Ascending aorta (tissue), 2 donors: ENCODE results near the gene MUC5B. TPM values are rescaled to one million over a fixed set of nuclear protein-coding genes. Genes with fewer than 3 reads are reported as not detected.

Experiments used
- DNase-seq, 2 donors: peaks; one replicate each; pipeline ENCODE4 v3.0.0-alpha.2; 2019; ENCODE audit warnings: low spot score in 2 of 2
- H3K27ac ChIP-seq, 2 donors: fragments of 200-600 bp; sonication (generic); one replicate each; pipeline ENCODE4 v1.5.1; 2016 to 2017; ENCODE audit warnings: mild to moderate bottlenecking in 1 of 2
- H3K27me3 ChIP-seq: fragments of 200-600 bp; sonication (generic); one replicate; pipeline ENCODE4 v1.5.1; 2017
- H3K36me3 ChIP-seq, 2 donors: fragments of 200-600 bp; sonication (generic); one replicate each; pipeline ENCODE4 v1.5.1; 2016
- H3K4me1 ChIP-seq, 2 donors: fragments of 200-600 bp; sonication (generic); one replicate each; pipeline ENCODE4 v1.5.1; 2016 to 2017; ENCODE audit warnings: mild to moderate bottlenecking in 1 of 2
- H3K4me3 ChIP-seq, 2 donors: fragments of 200-600 bp; sonication (generic); one replicate each; pipeline ENCODE4 v1.5.1; 2016 to 2017; ENCODE audit warnings: mild to moderate bottlenecking in 1 of 2
- H3K9me3 ChIP-seq, 2 donors: fragments of 200-600 bp; sonication (generic); one replicate each; pipeline ENCODE4 v1.5.1; 2016
- intact Hi-C: fragments of 100-400 bp; cut with DNase I; formaldehyde crosslinking; loops from one replicate; pipeline ENCODE4 v1.15.1; 2023
- total RNA-seq: library from RNA; depleted of rRNA; stranded (reverse); fragments of >200 nt; gene quantifications from one replicate; pipeline ENCODE4 v1.1.0, GENCODE V29; 2016
- TF ChIP-seq, protein P1 (sequence below), 3 experiments: fragments of 200-600 bp in 2 of 3; fragments of 450-650 bp in 1 of 3; sonication (generic) in 2 of 3; IDR thresholded peaks; one replicate each; pipeline ENCODE4 v1.5.1; 2016 to 2019; ENCODE audit warnings: antibody characterized with exemption in 3 of 3, mild to moderate bottlenecking in 1 of 3, moderate library complexity in 1 of 3

The MUC5B gene
- total RNA-seq, 1 donor from 2014 or later: under 0.01 TPM

DNA sequence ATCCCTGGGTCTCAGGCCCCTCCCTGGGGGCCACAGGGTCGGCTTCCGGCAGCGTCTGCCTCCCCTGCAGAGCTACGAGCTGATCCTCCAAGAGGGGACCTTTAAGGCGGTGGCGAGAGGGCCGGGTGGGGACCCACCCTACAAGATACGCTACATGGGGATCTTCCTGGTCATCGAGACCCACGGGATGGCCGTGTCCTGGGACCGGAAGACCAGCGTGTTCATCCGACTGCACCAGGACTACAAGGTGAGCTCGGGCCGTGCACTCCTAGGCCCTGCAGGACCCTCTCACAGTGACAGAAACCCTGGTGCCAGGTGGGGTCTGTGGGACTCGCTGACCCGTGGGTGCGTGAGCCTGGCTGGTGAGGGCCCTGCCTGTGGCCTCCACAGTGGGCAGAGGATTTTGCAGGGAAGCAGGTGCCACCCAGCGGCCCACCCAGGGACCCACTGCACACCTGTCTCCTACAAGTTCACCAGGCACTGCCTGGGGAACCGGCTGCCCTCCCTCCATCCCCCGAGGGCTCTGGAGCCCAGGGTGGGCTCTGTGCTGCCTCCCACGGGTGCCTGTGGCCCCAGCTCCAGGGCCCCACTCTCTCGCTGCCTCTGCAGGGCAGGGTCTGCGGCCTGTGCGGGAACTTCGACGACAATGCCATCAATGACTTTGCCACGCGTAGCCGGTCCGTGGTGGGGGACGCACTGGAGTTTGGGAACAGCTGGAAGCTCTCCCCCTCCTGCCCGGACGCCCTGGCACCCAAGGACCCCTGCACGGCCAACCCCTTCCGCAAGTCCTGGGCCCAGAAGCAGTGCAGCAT, 13.7 kb downstream of the MUC5B start:
- TF ChIP-seq, protein P1, sequence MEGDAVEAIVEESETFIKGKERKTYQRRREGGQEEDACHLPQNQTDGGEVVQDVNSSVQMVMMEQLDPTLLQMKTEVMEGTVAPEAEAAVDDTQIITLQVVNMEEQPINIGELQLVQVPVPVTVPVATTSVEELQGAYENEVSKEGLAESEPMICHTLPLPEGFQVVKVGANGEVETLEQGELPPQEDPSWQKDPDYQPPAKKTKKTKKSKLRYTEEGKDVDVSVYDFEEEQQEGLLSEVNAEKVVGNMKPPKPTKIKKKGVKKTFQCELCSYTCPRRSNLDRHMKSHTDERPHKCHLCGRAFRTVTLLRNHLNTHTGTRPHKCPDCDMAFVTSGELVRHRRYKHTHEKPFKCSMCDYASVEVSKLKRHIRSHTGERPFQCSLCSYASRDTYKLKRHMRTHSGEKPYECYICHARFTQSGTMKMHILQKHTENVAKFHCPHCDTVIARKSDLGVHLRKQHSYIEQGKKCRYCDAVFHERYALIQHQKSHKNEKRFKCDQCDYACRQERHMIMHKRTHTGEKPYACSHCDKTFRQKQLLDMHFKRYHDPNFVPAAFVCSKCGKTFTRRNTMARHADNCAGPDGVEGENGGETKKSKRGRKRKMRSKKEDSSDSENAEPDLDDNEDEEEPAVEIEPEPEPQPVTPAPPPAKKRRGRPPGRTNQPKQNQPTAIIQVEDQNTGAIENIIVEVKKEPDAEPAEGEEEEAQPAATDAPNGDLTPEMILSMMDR (IDR thresholded peaks at IDR 0.05): no peak
- Histone ChIP-seq H3K9me3 (no peaks in the 10 kb centered on the region), H3K36me3 (no peaks in the 10 kb centered on the region), H3K27me3 (no peaks in the 10 kb centered on the region), H3K4me3 (no peak overlapping the region), H3K4me1 (no peaks in the 10 kb centered on the region), H3K27ac (no peak overlapping the region)
- DNase-seq: no peak
- intact Hi-C loops: no loop called here

DNA sequence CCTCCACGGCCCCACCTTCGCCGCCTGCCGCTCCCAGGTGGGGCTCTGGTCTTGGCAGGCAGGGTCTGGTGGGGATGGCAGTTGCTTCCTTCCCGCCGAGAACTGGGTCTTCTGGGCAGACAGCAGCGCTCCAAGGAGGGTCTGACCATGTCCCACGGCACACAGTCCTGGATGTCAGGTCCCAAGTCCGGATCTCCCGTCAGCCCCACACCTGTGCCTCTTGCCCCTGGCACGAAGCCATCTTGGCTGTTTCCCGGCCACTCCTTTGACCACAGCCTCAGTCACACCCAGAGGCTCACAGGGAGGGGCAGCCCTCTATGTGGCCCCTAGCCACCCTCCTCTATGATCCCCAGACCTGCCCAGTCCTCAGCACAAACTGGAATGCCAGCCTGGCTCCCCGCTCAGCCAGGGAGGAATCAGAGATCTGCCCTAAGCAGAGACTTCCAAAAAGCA, 14.3 kb downstream of the MUC5B start:
- intact Hi-C loops: no loop called here

DNA sequence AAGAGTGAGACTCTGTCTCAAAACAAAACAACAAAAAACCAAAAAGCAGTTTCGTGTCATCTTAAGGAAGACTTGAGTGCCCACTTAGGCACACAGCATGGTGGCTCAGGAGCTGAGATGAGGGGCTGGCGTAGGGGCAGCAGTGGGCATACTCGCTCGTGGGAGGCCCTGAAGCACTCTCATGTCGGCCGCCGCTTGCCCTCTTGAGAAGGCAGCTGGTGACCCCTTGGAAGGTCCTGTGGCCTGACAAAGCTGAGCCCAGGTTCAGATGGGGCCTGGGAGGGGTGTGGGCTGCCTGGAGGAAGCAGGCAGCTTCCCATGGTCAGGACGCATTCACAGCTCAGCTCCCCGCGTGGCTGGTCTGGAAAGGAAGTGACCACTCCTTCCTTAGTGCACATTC, 15.0 kb downstream of the MUC5B start:
- Histone ChIP-seq H3K4me3 (no peak overlapping the region), H3K27me3 (no peaks in the 10 kb centered on the region), H3K9me3 (no peaks in the 10 kb centered on the region), H3K27ac (no peak overlapping the region), H3K4me1 (no peaks in the 10 kb centered on the region), H3K36me3 (no peaks in the 10 kb centered on the region)
- TF ChIP-seq, protein P1 (IDR thresholded peaks at IDR 0.05): no peak
- DNase-seq: no peak
- intact Hi-C loops: no loop called here

More for the DNA sequence above, 14.3 kb downstream of the MUC5B start:
- no peaks in the 10 kb centered on the region for H3K9me3 ChIP-seq
- no peaks in the 10 kb centered on the region for H3K27me3 ChIP-seq
- H3K36me3 ChIP-seq: no peaks in the 10 kb centered on the region
- TF ChIP-seq, protein P1 (IDR thresholded peaks at IDR 0.05): no peak
- H3K4me3 ChIP-seq: no peak overlapping the region
- no peak for DNase-seq
- H3K4me1 ChIP-seq: no peaks in the 10 kb centered on the region
- H3K27ac ChIP-seq: no peak overlapping the region

DNA sequence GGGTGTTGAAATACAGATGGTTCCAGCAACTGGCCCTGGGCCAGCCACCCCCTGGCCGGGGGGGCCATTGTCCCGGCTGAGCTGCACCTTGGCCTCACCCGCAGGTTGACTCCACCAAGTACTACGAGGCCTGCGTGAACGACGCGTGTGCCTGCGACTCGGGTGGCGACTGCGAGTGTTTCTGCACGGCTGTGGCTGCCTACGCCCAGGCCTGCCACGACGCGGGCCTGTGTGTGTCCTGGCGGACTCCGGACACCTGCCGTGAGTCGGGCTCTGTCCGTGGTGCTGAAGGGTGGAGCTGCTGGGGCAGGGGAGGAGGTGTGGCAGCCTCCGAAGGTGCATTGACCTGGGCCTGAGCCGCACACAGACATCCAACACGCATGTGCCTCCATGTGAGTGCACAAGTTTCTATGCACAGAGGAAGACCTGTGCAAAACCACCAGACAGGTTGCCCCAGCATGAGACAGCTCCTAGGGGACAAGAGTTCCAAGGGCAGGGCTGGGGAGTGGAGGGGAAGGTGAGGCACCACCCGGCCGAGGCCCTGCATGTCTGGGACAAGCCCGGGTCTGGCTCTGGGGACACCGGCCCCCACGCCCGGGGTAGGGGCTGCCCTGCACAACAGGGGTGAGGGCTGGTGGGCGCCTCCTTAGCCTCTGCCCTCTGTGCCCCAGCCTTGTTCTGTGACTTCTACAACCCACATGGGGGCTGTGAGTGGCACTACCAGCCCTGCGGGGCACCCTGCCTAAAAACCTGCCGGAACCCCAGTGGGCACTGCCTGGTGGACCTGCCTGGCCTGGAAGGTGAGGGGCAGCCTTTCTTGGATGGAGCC, 16.1 kb downstream of the MUC5B start:
- no peaks in the 10 kb centered on the region for H3K4me1 ChIP-seq
- intact Hi-C loops: no loop called here
- H3K4me3 ChIP-seq: no peak overlapping the region
- TF ChIP-seq, protein P1 (IDR thresholded peaks at IDR 0.05): no peak
- no peaks in the 10 kb centered on the region for H3K9me3 ChIP-seq
- H3K27ac ChIP-seq: no peak overlapping the region
- no peaks in the 10 kb centered on the region for H3K27me3 ChIP-seq
- no peak for DNase-seq
- H3K36me3 ChIP-seq: no peaks in the 10 kb centered on the region

DNA sequence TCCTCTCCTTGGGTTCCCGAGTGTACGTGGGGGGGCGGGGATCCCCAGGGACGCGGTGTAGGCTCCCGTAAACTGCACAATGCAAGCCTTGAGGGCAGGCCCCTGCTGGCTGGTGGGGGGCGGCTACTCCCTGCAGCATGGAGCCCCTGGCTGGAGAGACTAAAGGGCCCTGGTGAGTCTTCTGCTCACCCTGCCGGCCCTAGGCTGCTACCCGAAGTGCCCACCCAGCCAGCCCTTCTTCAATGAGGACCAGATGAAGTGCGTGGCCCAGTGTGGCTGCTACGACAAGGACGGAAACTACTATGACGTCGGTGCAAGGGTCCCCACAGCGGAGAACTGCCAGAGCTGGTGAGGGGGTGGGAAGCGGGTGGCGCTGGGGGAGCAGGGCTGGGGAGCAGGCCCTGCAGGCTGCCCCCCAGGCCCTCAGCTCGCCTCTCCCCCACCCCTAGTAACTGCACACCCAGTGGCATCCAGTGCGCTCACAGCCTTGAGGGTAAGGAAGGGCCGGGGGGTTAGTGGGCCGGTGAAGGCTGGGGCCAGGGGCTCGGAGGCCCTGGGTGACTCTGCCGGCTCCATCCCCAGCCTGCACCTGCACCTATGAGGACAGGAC, 16.8 kb downstream of the MUC5B start:
- no peaks in the 10 kb centered on the region for H3K4me1 ChIP-seq
- no peaks in the 10 kb centered on the region for H3K27me3 ChIP-seq
- TF ChIP-seq, protein P1 (IDR thresholded peaks at IDR 0.05): no peak
- DNase-seq: no peak
- intact Hi-C loops: no loop called here
- no peaks in the 10 kb centered on the region for H3K9me3 ChIP-seq
- H3K27ac ChIP-seq: no peak overlapping the region
- H3K4me3 ChIP-seq: no peak overlapping the region
- no peaks in the 10 kb centered on the region for H3K36me3 ChIP-seq
